Caco-2 (cell line): ENCODE measurements around the gene SPG11. TPM values are rescaled to one million over a fixed set of nuclear protein-coding genes. Genes with fewer than 3 reads are reported as not detected.
"Not testable (repeated sequence)": the region's sequence is repeated elsewhere in the genome, so short reads cannot be mapped to it uniquely, and the experiment has no call there.

ENCODE experiments used
- BruUV-seq: library from RNA; stranded (reverse); fragments of 400-500 nt; replicated peaks from 2 replicates; lab custom pipeline; 2021; lab: Mats Ljungman, UMichigan
- CTCF ChIA-PET: fragments of 300-600 bp; sonication (Branson Sonifier 250); formaldehyde crosslinking; loops from one replicate; lab custom pipeline; 2022; ENCODE audit warnings: antibody characterized with exemption; lab: Charles Lee
- POLR2A ChIA-PET: fragments of 300-600 bp; sonication (Branson Sonifier 250); formaldehyde crosslinking; loops from one replicate; lab custom pipeline; 2022; ENCODE audit warnings: antibody characterized with exemption; lab: Charles Lee
- DNase-seq, 2 experiments: peaks; one replicate each; pipeline versions ENCODE4 v3.0.0 to v3.0.0-alpha.2; 2020 to 2022
- H3K27me3 ChIP-seq: replicated peaks from 2 replicates; pipeline ENCODE4 v1.6.0; 2011; ENCODE audit warnings: low read length; ENCODE audit not compliant: control insufficient read depth, insufficient read depth
- H3K36me3 ChIP-seq: 2 replicates; pipeline ENCODE4 v1.5.1; 2011; ENCODE audit warnings: low read length; ENCODE audit not compliant: control insufficient read depth, insufficient read depth
- H3K4me1 ChIP-seq: fragments of 250-450 bp; sonication (Bioruptor Pico); 2 replicates; pipeline ENCODE4 v1.5.1; 2020; ENCODE audit warnings: mild to moderate bottlenecking
- H3K4me3 ChIP-seq: 2 replicates; pipeline ENCODE4 v1.5.1; 2011; ENCODE audit warnings: low read depth, mild to moderate bottlenecking, control low read depth, low read length
- H3K9me3 ChIP-seq: fragments of 250-450 bp; sonication (Bioruptor Pico); 2 replicates; pipeline ENCODE4 v1.5.1; 2020; ENCODE audit warnings: mild to moderate bottlenecking, moderate library complexity
- H3K27ac Mint-ChIP-seq: one replicate; pipeline ENCODE4 v1.8.0; 2022; ENCODE audit warnings: mixed read lengths; ENCODE audit not compliant: unreplicated experiment
- H3K27me3 Mint-ChIP-seq: one replicate; pipeline ENCODE4 v1.8.0; 2022; ENCODE audit warnings: mixed read lengths; ENCODE audit not compliant: insufficient read depth, unreplicated experiment
- H3K36me3 Mint-ChIP-seq: one replicate; pipeline ENCODE4 v1.8.0; 2022; ENCODE audit warnings: mild to moderate bottlenecking, mixed read lengths; ENCODE audit not compliant: insufficient read depth, unreplicated experiment
- H3K4me1 Mint-ChIP-seq: one replicate; pipeline ENCODE4 v1.8.0; 2022; ENCODE audit warnings: low read depth, mixed read lengths; ENCODE audit not compliant: unreplicated experiment
- H3K4me3 Mint-ChIP-seq: one replicate; pipeline ENCODE4 v1.8.0; 2022; ENCODE audit warnings: mild to moderate bottlenecking, moderate library complexity, mixed read lengths; ENCODE audit not compliant: unreplicated experiment
- H3K9me3 Mint-ChIP-seq: one replicate; pipeline ENCODE4 v1.8.0; 2022; ENCODE audit warnings: mixed read lengths; ENCODE audit not compliant: unreplicated experiment
- CTCF ChIP-seq, 2 experiments: fragments of 200-600 bp in 1 of 2; IDR thresholded peaks; 1 replicate in 1 of 2; 2 replicates in 1 of 2; pipeline versions ENCODE4 v1.5.1 to v1.8.0; 2011 to 2022; ENCODE audit warnings: antibody characterized with exemption in 1 of 2, control low read depth in 1 of 2, inconsistent platforms in 1 of 2, low read depth in 1 of 2, low read length in 1 of 2, mild to moderate bottlenecking in 1 of 2, moderate library complexity in 1 of 2; ENCODE audit not compliant: insufficient read depth in 1 of 2, severe bottlenecking in 1 of 2, unreplicated experiment in 1 of 2
- intact Hi-C: fragments of 100-400 bp; cut with micrococcal nuclease; formaldehyde crosslinking; loops from one replicate; pipeline ENCODE4 v1.10.0; 2022; ENCODE audit not compliant: unreplicated experiment
- total RNA-seq: library from RNA; stranded (reverse); gene quantifications from 2 replicates; pipeline ENCODE4 v1.2.3, GENCODE V29; 2022

The SPG11 gene
- total RNA-seq, 1 experiment from 2014 or later: 43.3 TPM

- H3K4me3 Mint-ChIP-seq, H3K4me3 ChIP-seq, H3K36me3 Mint-ChIP-seq, H3K27ac Mint-ChIP-seq, intact Hi-C loops, H3K36me3 ChIP-seq, H3K27me3 ChIP-seq, BruUV-seq, H3K9me3 ChIP-seq, H3K27me3 Mint-ChIP-seq: not testable (repeated sequence)
- POLR2A ChIA-PET: interaction anchor here (1.1 to 1.2 kb wide), 2 partner anchors 19 to 29 kb away, joined by 3 to 4 read pairs; partner anchors contain the start of genes B2M and SPG11
- CTCF ChIA-PET: interaction anchor here (0.6 to 0.9 kb wide), 2 partner anchors 20 to 348 kb away, joined by 3 read pairs; no protein-coding TSS in a partner anchor
- Mint-ChIP-seq H3K4me1 (peaks cover 16% of the 10 kb centered on the region), H3K9me3 (peaks cover 19% of the 10 kb centered on the region)
- peak; percentile 72 to 80 for DNase-seq
- H3K4me1 ChIP-seq: peaks cover 13% of the 10 kb centered on the region
These were observed 19.6 kb upstream of the SPG11 start for GRCh38 chr15:44682809-44683682.

- no TSS peak for BruUV-seq
- ChIA-PET POLR2A (interaction anchor here (1.2 kb wide), 1 partner anchor 19 kb away, joined by 3 read pairs; the partner anchor contains the start of gene SPG11), CTCF (interaction anchor here (0.9 kb wide), 1 partner anchor 19 kb away, joined by 3 read pairs; no protein-coding TSS in a partner anchor)
- Mint-ChIP-seq H3K4me1 (peaks cover 16% of the 10 kb centered on the region), H3K36me3 (peaks cover 6% of the 10 kb centered on the region), H3K27ac (no peak overlapping the region), H3K27me3 (peaks cover 9% of the 10 kb centered on the region), H3K9me3 (peaks cover 19% of the 10 kb centered on the region), H3K4me3 (no peak overlapping the region)
- DNase-seq: no peak
- Histone ChIP-seq H3K4me3 (no peak overlapping the region), H3K36me3 (no peaks in the 10 kb centered on the region), H3K4me1 (peaks cover 13% of the 10 kb centered on the region), H3K27me3 (no peaks in the 10 kb centered on the region), H3K9me3 (no peaks in the 10 kb centered on the region)
- no peak for TF ChIP-seq CTCF (IDR thresholded peaks at IDR 0.05; ENCODE audit: insufficient read depth in 1 of 2, low read depth in 1 of 2, low read length in 1 of 2, severe bottlenecking in 1 of 2, unreplicated experiment in 1 of 2)
- intact Hi-C loops: no loop called here
These were observed 18.7 kb upstream of the SPG11 start for GRCh38 chr15:44682211-44682610.

GRCh38 chr15:44676676-44677075 lies 13.2 kb upstream of the SPG11 start:
- Histone ChIP-seq H3K4me1 (no peaks in the 10 kb centered on the region), H3K27me3 (no peaks in the 10 kb centered on the region), H3K9me3 (no peaks in the 10 kb centered on the region), H3K4me3 (no peak overlapping the region), H3K36me3 (no peaks in the 10 kb centered on the region)
- POLR2A ChIA-PET: no interaction called here
- H3K4me3 Mint-ChIP-seq: no peak overlapping the region
- no peak for DNase-seq
- CTCF ChIA-PET: no interaction called here
- H3K36me3 Mint-ChIP-seq: no peaks in the 10 kb centered on the region
- peaks cover 5% of the 10 kb centered on the region for H3K27me3 Mint-ChIP-seq
- no peaks in the 10 kb centered on the region for H3K4me1 Mint-ChIP-seq
- no peaks in the 10 kb centered on the region for H3K9me3 Mint-ChIP-seq
- BruUV-seq: no TSS peak
- no peak overlapping the region for H3K27ac Mint-ChIP-seq
- no peak for TF ChIP-seq CTCF (IDR thresholded peaks at IDR 0.05; ENCODE audit: insufficient read depth in 1 of 2, low read depth in 1 of 2, low read length in 1 of 2, severe bottlenecking in 1 of 2, unreplicated experiment in 1 of 2)
- intact Hi-C loops: no loop called here
